K562 treated with DMSO at 1 percent for 4 hours (cell line): Measurements from ENCODE around the gene UBL4B. TPM values are rescaled to one million over a fixed set of nuclear protein-coding genes. Genes with fewer than 3 reads are reported as not detected.

Source experiments
- total RNA-seq: library from RNA; unstranded; fragments of 300-600 nt; gene quantifications from 2 replicates; pipeline ENCODE4 v1.2.3, GENCODE V29; 2022; ENCODE audit not compliant: insufficient read depth

Gene UBL4B
- not detected in 2 replicates for total RNA-seq

GRCh38 chr1:110112143-110112542, at the start of gene UBL4B:
TSS of gene UBL4B (plus strand) at chr1:110112443. CDS start at chr1:110112535, 92 bp downstream.

GRCh38 chr1:110070671-110071242, 41.5 kb upstream of the UBL4B start, which contains the start of gene ALX3:
TSS of gene ALX3 (minus strand) at chr1:110070672. CDS start at chr1:110070612, 60 bp downstream.

GRCh38 chr1:110150330-110151174, 38.3 kb downstream of the UBL4B start, which contains the start of gene SLC6A17:
TSS of gene SLC6A17 (plus strand) at chr1:110150494. CDS start at chr1:110166930, 16,436 bp downstream.

Other genes with a start within 250 kb of the UBL4B start
- 6.3 and 9.1 TPM in 2 replicates for gene CSF1, start 201.6 kb upstream of the UBL4B start, total RNA-seq
- gene AHCYL1, start 127.7 kb upstream of the UBL4B start, total RNA-seq, result 84.9 and 96.0 TPM in 2 replicates
- gene STRIP1, start 77.8 kb upstream of the UBL4B start, total RNA-seq, result 15.1 and 18.8 TPM in 2 replicates
- not detected in 2 replicates for gene ALX3, start 41.8 kb upstream of the UBL4B start, total RNA-seq
- gene SLC6A17, start 38.1 kb downstream of the UBL4B start, total RNA-seq, result not detected in 2 replicates
- 0.55 and 1.3 TPM in 2 replicates for gene KCNC4, start 97.9 kb downstream of the UBL4B start, total RNA-seq
- 20.9 and 29.3 TPM in 2 replicates for gene RBM15, start 226.9 kb downstream of the UBL4B start, total RNA-seq